Glutamatergic neuron (in vitro differentiated cells): ENCODE measurements around the gene COL6A2. TPM values are rescaled to one million over a fixed set of nuclear protein-coding genes. Genes with fewer than 3 reads are reported as not detected.
A peak's percentile ranks its signal among the peaks of the same experiment; 100 is the strongest.

Experiments
- DNase-seq: peaks from one replicate; pipeline ENCODE4 v3.0.0; 2022
- H3K27ac Mint-ChIP-seq: one replicate; pipeline ENCODE4 v1.8.0; 2020; ENCODE audit warnings: mild to moderate bottlenecking, mixed read lengths, inconsistent platforms; ENCODE audit not compliant: unreplicated experiment
- H3K27me3 Mint-ChIP-seq: one replicate; pipeline ENCODE4 v1.8.0; 2020; ENCODE audit warnings: mild to moderate bottlenecking, moderate library complexity, mixed read lengths, inconsistent platforms; ENCODE audit not compliant: unreplicated experiment
- H3K36me3 Mint-ChIP-seq: one replicate; pipeline ENCODE4 v1.8.0; 2020; ENCODE audit warnings: mild to moderate bottlenecking, mixed read lengths, inconsistent platforms; ENCODE audit not compliant: unreplicated experiment
- H3K4me1 Mint-ChIP-seq: one replicate; pipeline ENCODE4 v1.8.0; 2020; ENCODE audit warnings: mild to moderate bottlenecking, low read depth, mixed read lengths, inconsistent platforms; ENCODE audit not compliant: unreplicated experiment
- H3K4me3 Mint-ChIP-seq: one replicate; pipeline ENCODE4 v1.8.0; 2020; ENCODE audit warnings: mild to moderate bottlenecking, mixed read lengths, inconsistent platforms; ENCODE audit not compliant: unreplicated experiment
- H3K9me3 Mint-ChIP-seq: one replicate; pipeline ENCODE4 v1.8.0; 2020; ENCODE audit warnings: mild to moderate bottlenecking, moderate library complexity, mixed read lengths, inconsistent platforms; ENCODE audit not compliant: unreplicated experiment
- CTCF ChIP-seq: fragments of 200-600 bp; sonication (generic); IDR thresholded peaks from one replicate; pipeline ENCODE4 v1.5.0; 2021; ENCODE audit not compliant: partially characterized antibody, unreplicated experiment
- total RNA-seq: library from RNA; stranded (reverse); fragmentation: NEBNext Ultra II Directional; extraction: Animal tissue kit (Norgen Biotek cat#: 25700); gene quantifications from one replicate; pipeline ENCODE4 v1.2.1, GENCODE V29; 2021; ENCODE audit not compliant: unreplicated experiment

The COL6A2 gene
- total RNA-seq, 1 donor from 2014 or later: 55.2 TPM

DNA sequence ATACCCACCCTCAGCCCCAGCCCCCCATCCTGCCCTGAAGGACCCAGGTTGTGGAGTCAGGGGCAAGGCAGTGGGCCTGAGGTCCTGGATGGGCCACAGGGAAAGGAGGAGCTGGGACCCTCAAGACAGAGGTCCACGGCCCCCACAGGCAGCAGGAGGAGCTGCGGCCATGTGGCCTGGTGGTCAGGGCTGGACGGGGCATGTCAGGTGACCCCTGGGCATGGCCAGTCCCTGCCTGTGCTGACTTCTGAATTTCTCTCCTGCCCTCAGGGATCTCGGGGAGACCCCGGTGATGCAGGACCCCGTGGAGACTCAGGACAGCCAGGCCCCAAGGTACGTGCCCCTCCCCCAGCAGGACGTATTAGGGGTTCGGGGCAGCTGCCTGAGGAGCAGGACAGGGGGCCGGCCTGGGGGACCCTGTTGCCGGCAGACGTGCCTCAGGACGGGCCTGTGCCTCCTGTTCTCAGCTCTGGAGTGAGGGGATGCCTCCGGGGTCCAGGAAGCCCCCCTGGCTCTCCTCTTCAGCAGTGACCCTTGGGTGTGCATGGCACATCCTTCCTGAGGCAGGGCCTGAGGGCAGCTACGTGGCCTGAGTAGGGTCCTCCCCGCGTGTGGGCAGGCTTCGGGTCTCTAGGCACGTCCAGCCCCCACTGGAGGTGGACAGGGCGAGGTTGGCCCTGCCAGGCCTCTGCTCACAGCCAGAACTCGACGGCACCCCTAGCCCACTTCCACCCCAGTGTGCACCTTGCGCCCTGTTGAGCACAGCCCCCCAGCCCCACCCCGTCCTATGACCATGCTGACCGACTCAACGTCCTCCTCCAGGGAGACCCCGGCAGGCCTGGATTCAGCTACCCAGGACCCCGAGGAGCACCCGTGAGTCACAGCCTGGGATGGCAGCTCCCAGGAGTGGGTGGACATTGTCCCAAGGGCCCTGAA is 23.6 kb downstream of the COL6A2 start:
- no peaks in the 10 kb centered on the region for H3K4me1 Mint-ChIP-seq
- no peaks in the 10 kb centered on the region for H3K36me3 Mint-ChIP-seq
- H3K27me3 Mint-ChIP-seq: no peaks in the 10 kb centered on the region
- H3K4me3 Mint-ChIP-seq: no peak overlapping the region
- H3K27ac Mint-ChIP-seq: no peak overlapping the region
- DNase-seq: peak; percentile 6
- H3K9me3 Mint-ChIP-seq: no peaks in the 10 kb centered on the region
- TF ChIP-seq CTCF: no peak

DNA sequence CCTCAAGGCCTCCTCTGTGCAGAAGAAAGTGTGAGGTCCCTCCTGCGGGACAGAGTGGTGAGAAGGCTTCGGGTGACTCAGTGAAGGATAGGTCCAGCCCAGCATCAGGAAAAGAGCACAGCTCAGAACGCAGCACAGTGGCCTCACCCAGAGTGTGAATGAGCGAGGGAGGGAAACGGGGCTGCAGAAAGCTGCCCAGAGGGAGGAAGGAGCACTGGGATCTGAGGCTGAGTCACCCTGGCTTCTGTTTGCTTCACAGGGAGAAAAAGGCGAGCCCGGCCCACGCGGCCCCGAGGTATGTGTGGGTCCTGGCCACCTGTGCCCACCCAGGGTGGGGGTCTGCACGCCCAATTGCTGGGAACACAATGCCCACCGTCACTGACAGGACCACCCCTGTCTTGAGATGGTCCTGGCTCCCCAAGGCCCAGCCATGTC is 24.3 kb downstream of the COL6A2 start:
- no peak overlapping the region for H3K4me3 Mint-ChIP-seq
- TF ChIP-seq CTCF: no peak
- no peaks in the 10 kb centered on the region for H3K9me3 Mint-ChIP-seq
- no peaks in the 10 kb centered on the region for H3K27me3 Mint-ChIP-seq
- no peaks in the 10 kb centered on the region for H3K36me3 Mint-ChIP-seq
- H3K27ac Mint-ChIP-seq: no peak overlapping the region
- H3K4me1 Mint-ChIP-seq: no peaks in the 10 kb centered on the region
- no peak for DNase-seq

DNA sequence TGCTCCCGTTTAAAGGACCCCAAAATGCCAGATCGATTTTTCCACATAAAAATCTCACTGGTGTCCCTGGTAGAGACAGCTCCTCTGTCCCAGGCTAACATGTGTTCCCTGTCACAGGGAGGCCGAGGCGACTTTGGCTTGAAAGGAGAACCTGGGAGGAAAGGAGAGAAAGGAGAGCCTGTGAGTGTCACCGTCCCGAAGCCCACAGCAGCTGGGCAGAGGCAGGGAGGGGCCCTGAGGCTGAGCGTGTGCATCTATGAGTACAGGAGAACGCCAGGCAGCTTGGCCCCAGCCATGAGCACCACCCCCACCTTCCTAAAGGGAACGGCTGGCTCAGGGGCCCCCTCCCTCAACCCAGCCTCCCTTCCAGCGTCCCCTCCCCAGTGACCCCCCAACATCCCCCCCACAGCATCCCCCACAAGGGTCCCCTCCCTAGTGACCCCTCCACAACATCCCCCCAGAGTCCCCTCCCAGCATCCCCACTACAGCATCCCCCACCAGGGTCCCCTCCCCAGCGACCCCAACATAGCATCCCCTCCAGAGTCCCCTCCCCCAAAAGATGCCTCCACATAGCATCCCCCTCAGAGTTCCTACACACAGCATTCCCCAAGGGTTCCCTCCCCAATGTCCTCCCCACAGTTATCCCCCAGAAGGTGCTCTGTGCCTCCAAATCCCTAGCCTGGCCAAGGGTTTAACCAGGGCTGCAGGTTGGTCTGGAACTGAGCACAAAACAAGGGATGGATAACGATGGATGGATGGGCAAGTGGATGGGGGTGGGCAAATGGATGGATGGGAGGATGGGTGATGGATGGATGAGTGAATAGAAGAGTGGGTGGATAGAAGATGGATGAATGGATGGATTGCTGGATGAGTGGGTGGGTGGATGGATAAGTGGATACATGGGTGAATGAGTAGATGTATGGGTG is 25.1 kb downstream of the COL6A2 start:
- Mint-ChIP-seq H3K27ac (no peak overlapping the region), H3K4me3 (no peak overlapping the region), H3K9me3 (no peaks in the 10 kb centered on the region), H3K27me3 (peaks cover 3% of the 10 kb centered on the region), H3K4me1 (no peaks in the 10 kb centered on the region), H3K36me3 (no peaks in the 10 kb centered on the region)
- DNase-seq: peak; percentile 10
- TF ChIP-seq CTCF: no peak

DNA sequence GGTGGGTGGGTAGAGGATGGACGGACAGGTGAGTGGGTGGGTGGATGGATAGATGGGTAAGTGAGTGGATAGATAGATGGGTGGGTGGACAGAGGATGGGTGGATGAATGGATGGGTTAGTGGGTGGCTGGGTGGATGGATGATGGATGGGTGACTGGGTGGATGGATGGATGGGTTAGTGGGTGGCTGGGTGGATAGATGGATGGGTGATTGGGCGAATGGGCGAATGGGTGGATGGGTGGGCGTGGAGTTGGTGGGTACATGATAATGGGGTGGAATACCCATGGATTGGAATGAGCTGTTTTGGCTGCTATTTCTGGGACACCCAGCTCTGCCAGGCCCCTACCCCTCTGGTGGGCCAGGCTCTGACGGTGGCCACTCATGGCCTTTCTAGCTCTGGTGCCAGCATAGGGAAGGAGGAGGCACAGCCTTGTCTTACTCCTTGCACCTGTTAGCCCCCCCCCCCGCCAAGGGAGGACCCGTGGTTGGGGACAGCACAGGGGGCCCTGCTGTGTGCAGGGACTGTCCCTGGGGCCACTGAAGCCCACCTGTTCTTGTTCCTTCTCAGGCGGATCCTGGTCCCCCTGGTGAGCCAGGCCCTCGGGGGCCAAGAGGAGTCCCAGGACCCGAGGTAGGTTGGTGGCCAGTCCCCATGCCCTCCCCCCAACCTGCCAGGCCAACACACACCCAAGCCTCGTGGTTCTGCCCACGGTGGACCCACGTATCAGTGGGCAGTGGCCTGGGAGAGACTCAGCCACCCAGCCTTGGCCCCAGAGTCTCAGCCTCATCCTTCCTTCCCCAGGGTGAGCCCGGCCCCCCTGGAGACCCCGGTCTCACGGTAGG is 26.4 kb downstream of the COL6A2 start:
- H3K27ac Mint-ChIP-seq: no peak overlapping the region
- H3K4me1 Mint-ChIP-seq: no peaks in the 10 kb centered on the region
- peak; percentile 10 for DNase-seq
- no peak overlapping the region for H3K4me3 Mint-ChIP-seq
- H3K36me3 Mint-ChIP-seq: no peaks in the 10 kb centered on the region
- H3K27me3 Mint-ChIP-seq: peaks cover 3% of the 10 kb centered on the region
- no peak for TF ChIP-seq CTCF
- H3K9me3 Mint-ChIP-seq: no peaks in the 10 kb centered on the region
